NCI-H1092 (cell line): Measurements from ENCODE around the gene BCL11B.

Experiments
- DNase-seq: peaks from one replicate; lab custom pipeline; 2025; lab: John Stamatoyannopoulos, UW

The BCL11B gene

DNA sequence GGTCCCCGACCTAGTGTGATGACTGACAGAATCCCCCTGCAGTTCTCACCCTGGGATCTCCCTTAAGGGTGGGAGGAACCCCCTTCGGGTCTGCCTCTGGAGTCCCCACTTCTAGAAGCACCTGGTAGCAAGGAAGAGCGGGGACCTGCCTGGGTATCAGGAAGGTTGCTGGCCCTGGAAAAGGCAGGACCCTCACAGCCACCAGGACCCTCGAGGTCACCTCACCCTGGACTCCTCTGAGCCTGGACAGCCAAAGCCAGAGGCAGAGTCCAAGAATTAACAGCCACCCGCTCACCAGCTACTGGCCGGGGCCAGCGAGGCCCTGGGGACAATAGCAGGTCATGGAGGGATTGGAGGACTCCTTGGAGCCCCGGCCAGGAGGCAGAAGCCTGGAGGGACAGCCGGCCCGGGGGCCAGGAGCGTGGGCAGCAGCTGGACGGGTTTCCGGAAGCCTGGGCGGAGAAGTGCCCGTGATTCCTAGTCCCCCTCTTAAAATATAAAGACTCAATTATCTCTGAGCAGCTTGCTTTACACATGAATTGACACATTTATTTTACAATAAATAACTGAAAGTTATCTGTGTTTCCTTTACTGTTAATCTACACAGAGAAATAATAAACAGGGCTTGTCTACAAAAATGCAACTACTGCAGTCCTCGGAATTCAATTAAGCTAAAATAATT is 17.5 kb downstream of the BCL11B start:
- no peak for DNase-seq

DNA sequence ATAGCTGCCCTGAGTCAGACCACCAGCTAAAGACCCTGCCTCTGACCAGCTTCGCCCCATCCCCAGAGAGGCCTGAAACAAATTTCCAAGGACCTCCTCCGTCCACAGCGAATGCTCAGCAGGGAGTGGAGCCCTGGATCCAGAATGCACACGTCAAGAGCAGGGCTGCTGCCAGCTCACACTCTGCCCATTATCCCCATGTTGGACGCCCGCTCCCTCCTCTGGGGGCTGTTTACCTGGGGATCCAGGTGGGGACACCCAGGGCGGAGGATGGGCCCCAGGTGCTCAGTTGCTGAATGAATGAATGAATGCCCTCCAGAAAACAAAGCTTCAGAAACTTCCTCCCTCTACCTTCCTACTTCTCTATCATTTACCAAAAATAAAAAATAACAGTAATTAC is 18.1 kb downstream of the BCL11B start:
- no peak for DNase-seq

DNA sequence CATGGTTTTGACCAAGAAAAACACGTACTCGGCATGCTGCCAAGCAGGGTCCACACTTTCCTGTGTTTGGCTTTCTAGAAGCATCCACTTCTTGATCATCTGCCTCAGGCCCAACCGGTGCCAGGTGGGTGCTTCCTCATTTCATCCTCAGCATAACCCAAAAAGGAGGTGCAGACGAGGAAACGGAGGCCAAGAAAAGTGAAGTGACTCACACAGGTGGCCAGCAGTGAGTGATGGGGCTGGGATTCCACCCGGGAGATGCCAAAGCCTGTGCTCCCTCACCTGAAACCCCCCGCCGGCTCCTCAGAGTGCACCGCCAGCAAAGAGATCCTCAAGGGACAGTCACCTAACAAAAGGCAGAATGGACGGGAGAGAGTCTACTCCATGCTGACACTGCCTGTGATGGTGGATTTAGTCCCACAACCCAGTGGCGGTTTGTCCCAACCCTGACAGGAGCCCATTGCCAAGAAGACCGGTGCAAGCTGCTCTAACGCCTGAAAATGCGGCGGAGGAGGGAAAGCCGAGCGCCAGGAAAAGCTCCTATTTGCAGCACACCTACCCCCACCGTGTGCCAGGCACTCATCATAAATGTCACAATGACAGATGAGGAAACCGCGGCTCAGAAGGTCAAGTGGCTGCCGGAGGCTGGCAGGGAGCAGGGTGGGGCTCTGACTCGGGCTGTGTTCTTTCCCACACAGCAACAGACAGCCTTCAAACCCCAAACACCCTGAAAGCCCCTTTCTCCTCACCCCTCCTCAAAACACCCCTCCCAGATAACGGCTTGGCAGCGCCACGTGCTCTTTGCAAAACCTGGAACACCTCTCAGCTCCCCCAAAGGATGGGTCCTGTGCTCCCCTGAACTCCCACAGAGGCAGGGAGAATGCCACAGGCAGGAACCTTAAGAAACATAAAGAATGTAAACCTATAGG is 18.8 kb downstream of the BCL11B start:
- DNase-seq: no peak

DNA sequence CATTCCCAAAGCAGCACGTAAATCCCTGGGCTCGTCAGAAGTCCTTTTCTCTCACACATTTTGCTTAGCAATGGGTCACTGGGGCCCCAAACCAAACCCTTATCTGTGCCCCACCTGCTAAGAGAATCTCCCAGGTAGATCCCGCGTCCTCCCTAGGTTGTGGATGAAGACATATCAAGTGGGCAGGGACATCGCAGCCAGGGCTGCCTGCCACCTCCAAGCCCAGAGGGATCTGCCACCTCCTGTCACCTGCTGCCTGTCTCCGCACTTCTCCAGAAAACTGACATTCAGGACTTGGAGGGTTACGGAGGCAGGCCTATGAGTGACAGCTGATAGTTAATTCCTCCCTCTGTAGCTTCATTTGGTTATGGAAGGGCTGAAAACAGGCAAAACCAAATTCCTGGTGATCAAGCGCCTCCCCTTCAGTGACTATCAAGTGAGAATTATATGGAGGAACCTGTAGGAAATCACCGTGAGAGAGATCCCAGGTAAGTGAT is 19.5 kb downstream of the BCL11B start:
- DNase-seq: no peak

DNA sequence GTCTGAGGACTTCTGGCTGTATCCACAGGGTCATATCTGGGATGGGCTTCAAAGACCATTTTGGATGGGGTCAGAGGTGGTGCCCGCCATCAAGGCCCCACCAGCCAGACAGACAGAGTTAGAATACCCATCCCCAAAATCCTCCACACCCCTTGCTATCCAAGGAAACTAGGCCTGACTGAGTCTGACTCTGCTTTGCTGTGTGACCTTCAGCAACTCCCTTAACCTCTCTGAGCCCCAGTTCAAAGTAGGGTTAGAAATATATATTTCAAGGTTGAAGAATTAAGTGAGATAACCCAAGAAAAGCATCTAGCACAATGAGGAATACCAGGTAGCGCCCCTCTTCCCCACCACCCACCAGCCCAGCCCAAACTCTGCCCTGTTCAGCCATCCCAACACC is 20.3 kb downstream of the BCL11B start:
- DNase-seq: no peak

DNA sequence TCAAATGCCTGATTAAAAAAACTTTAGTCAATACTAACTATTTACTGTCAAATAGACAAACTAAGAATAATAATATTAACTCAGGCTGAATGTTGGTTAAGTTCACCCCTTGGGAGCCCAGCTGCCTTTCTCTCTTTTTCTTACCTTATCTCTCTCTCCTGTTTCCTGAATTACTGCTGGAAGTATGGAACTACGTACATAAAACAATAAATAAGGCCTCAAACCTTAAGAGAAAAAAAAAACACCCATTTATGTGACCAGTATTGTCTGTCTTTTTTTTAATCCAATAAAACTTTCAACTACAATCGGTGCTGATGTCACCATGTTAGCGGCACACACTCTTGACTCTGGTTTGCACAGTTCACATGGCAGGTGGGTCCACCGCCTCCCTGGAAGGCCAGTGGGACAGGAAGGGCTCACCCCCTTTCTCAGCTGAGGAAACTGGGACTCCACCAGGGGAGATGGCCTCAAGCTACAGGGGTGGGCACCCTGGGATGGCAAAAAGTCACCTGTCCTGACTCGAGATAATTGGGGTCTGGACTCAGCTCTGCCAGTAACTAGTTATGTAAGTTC is 21.3 kb downstream of the BCL11B start:
- DNase-seq: no peak

DNA sequence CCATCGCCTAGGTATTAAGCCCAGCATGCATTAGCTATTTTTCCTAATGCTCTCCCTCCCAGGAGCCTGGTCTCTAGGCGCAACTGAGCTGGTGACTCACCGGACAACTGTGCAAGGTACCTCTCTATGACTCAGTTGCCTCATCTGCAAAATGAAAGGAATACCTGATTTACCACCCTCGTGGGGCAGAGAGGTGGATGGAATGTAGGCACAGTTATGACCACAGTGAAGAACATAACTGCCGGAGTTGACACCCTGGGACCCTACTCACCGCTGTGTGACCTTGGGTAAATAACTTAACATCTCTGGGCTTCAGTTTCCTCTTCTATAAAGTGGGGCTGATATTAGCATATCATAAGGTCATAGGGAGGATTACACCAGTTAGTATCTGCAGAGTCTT is 22.6 kb downstream of the BCL11B start:
- no peak for DNase-seq

DNA sequence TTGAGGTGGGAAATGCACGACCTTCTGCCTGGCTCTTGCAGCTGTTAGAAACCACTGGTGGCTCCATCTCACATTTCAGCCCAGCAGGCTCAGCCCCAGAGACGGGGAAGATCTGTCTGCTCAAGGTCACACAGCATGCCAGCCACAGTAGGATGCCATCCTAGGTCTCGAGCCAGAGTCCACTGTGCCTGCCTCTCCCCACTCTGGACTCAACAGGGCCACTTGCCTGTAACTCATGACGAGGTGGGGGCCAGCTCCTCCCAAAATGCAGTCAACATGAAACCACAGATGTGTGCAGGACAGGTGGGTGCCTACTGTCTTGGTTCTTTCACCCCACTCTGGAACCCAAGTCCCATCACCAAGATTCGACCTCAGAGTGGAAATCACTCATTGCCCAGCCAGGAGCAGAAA is 23.2 kb downstream of the BCL11B start:
- DNase-seq: no peak

DNA sequence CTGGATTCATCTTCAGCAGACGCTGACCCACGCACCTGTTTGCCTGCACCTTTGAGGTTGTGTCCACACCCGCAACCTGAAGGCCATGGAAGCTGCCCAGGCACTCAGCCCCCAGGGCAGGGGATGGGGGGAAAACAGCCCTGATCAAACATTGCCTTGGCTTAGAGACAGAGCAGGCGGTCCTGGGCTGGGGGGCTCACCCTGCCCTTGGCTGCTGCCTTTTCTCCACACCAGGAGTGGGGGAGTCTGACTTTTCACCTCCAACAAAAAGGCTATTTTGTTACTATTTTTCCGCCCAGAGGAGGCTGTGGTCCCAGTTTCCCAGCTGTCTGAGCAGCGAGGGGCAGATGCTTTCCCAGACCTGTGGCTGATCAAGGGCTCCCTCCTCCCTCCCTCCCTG is 24.2 kb downstream of the BCL11B start:
- no peak for DNase-seq

DNA sequence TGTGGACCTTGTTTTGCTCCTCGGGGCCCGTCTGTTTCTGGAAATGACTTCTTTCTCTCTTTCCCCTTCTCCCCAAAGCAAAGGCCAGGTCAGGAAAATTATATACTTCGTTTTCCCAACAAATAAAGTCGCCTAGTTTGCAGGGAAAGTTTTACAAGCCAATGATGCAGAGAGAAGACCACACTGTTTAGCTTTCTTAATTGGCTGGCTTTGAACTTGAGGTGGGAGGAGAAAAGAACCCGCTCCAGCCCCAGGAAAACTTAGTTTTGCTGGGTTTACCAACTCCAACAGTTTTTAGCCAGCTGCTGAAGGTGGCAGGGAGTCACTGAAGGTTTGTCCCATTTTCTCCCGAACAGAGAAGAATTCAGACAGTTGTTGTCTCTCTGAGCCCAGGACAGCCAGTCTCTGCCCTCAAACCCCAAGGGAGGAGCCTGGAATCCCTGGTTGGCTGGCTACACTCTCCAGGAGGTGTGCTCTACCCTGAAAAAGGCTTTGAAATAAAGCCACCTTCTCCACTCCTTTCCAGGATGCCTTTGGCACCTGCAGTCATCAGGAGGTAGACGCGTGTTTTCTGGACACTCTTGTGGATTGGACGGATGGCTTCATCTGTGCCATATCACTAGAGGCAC is 24.8 kb downstream of the BCL11B start:
- no peak for DNase-seq

DNA sequence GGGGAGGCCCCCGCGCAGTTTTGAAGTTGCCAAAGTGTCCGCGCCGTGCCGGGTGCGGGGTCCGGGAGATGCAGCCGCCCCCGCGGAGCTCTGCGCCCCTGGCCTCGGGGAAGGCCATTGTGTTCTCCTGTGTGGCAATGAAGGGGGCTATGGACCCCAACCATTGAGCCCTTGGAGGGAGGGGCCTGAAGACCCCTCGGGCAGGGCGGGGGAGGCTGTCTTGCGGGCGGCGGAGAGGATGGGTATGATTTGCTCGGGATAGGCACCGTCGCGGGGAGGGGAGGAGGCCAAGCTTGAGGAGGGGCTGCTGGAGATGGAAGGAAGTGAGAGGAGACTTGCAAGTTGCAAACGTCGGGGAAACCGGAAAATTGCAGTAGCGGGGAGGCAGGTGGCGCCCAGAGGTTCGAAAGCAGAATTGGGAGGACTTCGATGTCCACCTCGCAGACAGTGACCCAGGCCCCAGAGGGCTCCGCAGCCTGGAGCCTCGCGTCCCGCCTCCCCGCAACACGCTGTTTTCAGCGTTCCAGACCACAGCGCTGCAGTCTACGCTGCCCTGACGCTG is 25.4 kb downstream of the BCL11B start:
- DNase-seq: no peak

DNA sequence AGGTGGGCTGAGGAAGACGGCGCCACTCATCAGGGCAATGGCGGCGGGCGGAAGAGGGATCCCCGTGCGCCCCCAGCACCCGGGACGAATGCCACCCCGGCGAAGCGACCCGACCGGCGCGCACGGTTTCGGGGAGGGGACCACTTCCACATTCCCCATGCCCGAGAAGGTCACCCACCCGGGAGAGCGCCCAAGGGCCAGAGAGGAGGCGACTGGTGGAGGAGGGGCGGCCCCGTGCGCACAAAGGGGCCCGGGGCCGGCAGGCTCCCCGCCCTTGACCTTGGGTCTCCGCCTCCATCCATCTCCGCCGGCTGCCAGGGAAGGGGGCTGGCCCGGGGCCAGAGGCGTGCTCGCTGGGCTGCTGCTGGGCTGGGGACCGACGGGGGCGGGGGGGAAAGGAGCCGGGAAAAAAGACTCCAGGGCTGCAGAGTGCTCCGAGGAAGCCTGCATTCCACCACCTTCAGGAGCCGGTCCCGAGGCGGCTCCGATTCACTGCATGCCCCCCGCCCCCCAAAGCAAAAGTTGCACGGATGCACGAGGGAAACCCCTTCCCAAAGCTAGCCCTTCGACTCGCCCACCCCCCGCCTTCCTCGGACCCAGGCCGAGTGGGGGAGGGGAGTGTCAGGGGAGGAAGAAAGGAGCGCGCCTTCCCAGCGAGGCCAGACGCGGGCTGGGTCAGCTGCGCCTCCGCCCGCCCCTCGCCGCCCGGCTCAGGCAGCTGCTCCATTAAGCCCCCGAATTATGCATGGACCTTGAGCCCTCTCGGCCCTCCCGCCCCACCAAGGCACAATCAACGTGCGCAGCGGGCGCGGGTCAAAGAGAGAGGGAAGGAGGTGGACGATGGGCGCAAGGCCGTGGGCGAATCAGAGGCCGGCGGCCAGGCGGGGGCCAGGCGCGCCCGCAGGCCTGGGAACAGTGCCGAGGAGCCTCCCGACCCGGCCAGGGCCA is 26.2 kb downstream of the BCL11B start:
- no peak for DNase-seq

DNA sequence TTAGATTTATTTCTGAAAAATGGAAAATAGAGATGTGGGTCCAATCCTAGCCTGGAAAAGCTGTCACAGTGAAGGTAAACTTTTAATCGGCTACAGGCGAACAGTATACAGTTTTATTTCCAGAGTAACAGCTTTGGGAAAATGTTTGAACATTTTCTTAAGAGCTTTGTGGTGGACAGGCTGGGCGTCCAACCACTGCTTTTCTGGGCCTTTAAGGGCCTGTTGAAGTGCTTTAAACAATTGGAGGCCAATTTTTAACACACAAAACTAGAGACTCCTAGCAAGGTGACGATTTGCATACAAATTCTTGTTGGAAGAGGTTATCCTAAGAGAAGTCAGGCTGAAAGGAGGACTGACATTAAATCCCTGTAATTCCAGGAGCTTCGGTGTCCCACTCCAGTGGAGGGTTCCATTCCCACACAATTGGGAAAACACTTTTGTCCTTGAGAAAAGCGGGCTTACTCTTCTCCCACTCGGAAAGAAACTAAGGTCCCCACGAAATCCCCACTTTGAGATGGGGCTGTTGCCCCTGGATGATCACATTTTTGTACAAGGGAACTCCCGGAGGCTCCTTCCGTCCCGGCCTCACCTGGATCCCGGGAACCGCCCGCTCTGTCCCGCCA is 26.9 kb downstream of the BCL11B start:
- no peak for DNase-seq

DNA sequence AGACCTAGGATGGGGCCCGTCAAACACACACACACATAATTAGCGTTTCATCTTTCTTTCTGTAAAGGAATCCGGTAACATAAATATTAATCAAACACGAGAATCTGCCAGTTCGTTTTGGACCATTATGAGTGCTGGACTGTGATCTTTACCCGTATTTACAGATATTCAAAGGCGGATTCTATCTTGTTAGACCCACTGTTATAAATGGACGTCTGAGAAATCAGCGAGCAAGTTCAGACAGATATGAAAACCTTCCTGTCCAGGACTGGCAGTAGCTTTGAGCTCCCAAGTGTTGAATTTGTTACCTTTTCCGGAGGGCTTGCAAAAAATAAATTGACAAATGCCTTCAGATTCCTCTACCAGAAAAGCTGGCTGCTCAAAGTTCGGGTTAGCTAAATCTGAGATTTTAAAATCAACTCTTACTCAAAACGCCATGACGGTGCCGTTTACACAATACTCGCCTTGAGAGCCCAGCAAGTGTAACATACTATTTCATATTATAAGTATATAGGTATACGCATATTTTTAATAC is 27.6 kb downstream of the BCL11B start:
- DNase-seq: no peak

DNA sequence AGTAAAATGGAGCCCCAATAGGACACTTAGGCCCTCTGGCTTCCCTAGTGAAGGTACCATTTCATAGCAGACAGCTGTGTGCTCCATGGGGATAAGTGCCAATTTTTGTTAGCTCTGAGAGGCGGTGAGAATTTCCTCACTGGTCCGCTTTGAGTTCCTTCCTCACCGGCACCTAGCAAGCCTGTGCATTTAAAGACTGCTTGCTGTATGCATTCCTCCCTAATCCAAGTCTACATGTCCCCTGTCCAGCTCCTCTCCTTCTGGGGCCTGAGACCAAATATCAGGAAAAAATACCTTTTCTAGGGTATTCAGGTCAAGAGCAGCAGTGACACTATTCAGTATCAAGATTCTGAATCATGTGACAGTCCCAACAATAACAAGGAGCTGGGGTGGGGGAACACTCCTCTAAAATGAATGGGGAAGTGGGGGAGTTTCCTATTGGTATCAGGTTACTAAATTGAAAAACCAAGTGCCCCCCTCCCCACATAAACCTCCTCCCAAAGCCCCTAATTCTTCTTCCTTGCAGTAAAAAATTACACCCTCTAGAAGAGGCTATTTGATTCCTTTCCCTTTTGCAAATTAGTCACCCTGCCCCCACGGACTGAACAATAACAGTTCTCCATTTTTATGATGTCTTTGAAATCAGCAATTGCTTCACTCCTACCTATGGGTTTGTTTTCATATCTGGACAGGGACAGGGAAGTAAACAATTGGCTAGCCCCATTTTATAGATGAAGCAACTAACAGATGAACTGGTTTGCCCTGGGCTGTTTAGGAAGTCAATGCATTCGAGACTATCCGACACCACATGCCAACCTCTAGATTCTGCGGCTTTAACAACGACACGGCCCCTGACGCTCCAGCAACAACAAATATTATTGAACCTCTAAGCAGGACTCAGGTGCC is 28.9 kb downstream of the BCL11B start:
- no peak for DNase-seq

DNA sequence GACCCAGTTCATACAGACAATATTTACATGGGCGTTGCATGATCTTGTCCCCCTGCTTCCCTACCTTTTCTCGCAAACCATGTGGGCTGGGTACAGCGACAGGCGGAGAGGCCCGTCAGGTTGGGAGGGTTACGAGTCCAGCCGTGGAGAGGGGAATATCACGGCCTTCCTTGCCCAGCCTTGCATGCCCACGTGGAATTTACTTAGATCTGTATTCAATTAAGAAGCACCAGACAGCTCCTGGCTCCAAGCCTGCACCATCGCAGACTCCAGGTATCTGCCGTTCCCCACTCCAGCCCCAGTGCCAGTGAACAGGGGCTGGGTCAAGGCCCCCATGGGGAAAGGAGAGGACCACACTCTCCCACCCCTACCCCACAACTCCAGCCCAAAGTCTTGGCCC is 29.8 kb downstream of the BCL11B start:
- DNase-seq: no peak

DNA sequence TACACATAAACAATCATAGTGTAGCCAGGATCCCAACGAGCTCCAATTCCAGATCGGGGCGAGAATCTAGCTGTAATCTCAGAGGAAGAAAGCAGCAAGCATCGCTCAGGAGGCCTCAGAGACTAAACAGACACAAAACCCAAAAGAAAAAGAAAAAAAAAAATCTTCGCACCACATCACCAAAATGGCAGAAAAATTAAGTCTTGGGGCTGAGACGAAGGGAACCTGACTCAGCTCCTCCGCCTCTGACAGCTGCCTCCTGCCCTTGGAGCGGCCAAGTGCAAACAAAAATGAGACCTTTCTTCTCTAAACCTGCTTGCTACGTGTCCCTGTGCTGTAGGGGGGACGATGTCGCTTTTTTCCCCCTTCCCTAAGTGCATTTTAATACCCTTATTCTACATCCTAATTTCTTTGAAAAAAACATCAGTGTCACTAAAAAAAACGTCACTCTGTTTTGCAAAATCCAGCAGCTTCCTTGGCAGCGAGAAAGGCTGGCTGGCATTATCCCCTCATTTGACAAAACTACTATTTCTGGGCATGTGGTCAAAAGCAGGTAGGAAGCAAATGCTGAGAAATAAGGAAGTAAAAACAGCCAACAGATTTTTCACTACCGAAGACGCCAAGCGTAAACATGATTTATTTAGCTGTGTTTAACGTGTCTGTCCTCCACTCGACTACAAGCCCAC is 30.5 kb downstream of the BCL11B start:
- no peak for DNase-seq

DNA sequence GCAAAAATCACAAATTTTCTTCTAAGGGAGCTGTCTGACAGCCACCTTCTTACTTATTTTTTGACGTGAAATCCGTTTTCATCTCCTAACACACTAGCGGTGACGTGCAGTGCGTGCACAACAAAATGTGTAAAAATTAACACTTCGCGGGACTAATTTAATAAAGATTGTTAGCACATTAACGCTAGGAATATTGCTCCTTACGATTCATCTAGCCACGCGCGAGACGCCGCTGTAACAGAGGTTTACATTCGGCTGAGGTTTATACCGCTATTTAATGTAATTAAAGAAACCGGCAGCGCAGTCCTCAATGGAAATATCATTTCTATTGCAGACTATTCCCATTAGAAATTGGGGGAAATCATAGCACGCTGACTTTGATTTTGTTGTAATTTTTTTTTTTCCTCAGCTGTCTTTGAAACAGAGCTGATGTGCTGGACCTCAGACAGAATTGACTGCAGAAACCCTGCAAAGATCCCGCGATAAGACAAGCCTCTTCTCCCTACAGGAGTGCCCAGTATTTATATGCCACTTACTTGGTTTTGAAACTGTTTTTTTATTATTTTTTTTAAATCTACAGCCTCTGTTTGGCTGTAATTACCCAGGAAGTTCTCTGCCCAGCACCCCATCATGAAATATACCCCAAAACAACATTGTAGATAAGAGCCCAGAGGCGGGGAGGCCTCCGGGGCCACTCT is 31.2 kb downstream of the BCL11B start:
- DNase-seq: no peak
